ENCODE data around the gene HEXIM1.
A peak's percentile ranks its signal among the peaks of the same experiment; 100 is the strongest.

Gene HEXIM1

GRCh38 chr17:45155483-45155882 is 7.2 kb downstream of the HEXIM1 start:
- Histone ChIP-seq H3K27ac (ENCODE audit: low read depth, low read length) (no peak overlapping the region), H3K4me1 (ENCODE audit: insufficient read depth, low read length) (peaks cover 62% of the 10 kb centered on the region), H3K9ac (ENCODE audit: low read length) (peak overlapping the region; percentile 34), H3K4me3 (ENCODE audit: low read depth in 1 of 2, low read length in 2 of 2) (no peak overlapping the region), H3K36me3 (ENCODE audit: insufficient read depth, low read length) (no peaks in the 10 kb centered on the region), H3K27me3 (ENCODE audit: control insufficient read depth in 1 of 2, insufficient read depth in 2 of 2, low read length in 2 of 2) (no peaks in the 10 kb centered on the region), H3K9me3 (ENCODE audit: low read length) (no peaks in the 10 kb centered on the region)

GRCh38 chr17:45156242-45156641 is 8.0 kb downstream of the HEXIM1 start:
- Histone ChIP-seq H3K4me1 (ENCODE audit: insufficient read depth, low read length) (peaks cover 57% of the 10 kb centered on the region), H3K27ac (ENCODE audit: low read depth, low read length) (no peak overlapping the region)

GRCh38 chr17:45160447-45161287 is 12.4 kb downstream of the HEXIM1 start:
- Histone ChIP-seq H3K27me3 (ENCODE audit: control insufficient read depth in 1 of 2, insufficient read depth in 2 of 2, low read length in 2 of 2) (no peaks in the 10 kb centered on the region), H3K4me3 (ENCODE audit: low read depth in 1 of 2, low read length in 2 of 2) (peak overlapping the region; percentile 92), H3K36me3 (ENCODE audit: insufficient read depth, low read length) (no peaks in the 10 kb centered on the region), H3K4me1 (ENCODE audit: insufficient read depth, low read length) (peaks cover 40% of the 10 kb centered on the region), H3K9ac (ENCODE audit: low read length) (peak overlapping the region; percentile 96), H3K9me3 (ENCODE audit: low read length) (no peaks in the 10 kb centered on the region), H3K27ac (ENCODE audit: low read depth, low read length) (peak overlapping the region; percentile 99)

More at GRCh38 chr17:45156242-45156641, 8.0 kb downstream of the HEXIM1 start:
- H3K27me3 ChIP-seq (ENCODE audit: control insufficient read depth in 1 of 2, insufficient read depth in 2 of 2, low read length in 2 of 2) = no peaks in the 10 kb centered on the region
- no peaks in the 10 kb centered on the region for H3K36me3 ChIP-seq (ENCODE audit: insufficient read depth, low read length)
- no peaks in the 10 kb centered on the region for H3K9me3 ChIP-seq (ENCODE audit: low read length)
- H3K4me3 ChIP-seq (ENCODE audit: low read depth in 1 of 2, low read length in 2 of 2) = no peak overlapping the region
- no peak overlapping the region for H3K9ac ChIP-seq (ENCODE audit: low read length)

- Histone ChIP-seq H3K9ac (ENCODE audit: low read length) (peak within 1 kb of the TSS; percentile 96), H3K4me3 (ENCODE audit: low read depth in 1 of 2, low read length in 2 of 2) (peak within 1 kb of the TSS; percentile 92), H3K27me3 (ENCODE audit: control insufficient read depth in 1 of 2, insufficient read depth in 2 of 2, low read length in 2 of 2) (no peaks in the 10 kb centered on the region), H3K27ac (ENCODE audit: low read depth, low read length) (peak within 1 kb of the TSS; percentile 99), H3K36me3 (ENCODE audit: insufficient read depth, low read length) (no peaks in the 10 kb centered on the region), H3K9me3 (ENCODE audit: low read length) (no peaks in the 10 kb centered on the region), H3K4me1 (ENCODE audit: insufficient read depth, low read length) (peaks cover 34% of the 10 kb centered on the region)
These were observed 13.2 kb downstream of the HEXIM1 start, which contains the start of gene HEXIM2 for GRCh38 chr17:45161288-45162024. Gene HEXIM2, plus strand, starts transcription at chr17:45161875. Its CDS starts 919 bp downstream, at chr17:45162794.

GRCh38 chr17:45162025-45162687 is 13.9 kb downstream of the HEXIM1 start:
- Histone ChIP-seq H3K27ac (ENCODE audit: low read depth, low read length) (peak overlapping the region; percentile 13), H3K4me3 (ENCODE audit: low read depth in 1 of 2, low read length in 2 of 2) (peak overlapping the region in 1 of 2 donors; percentile 56), H3K27me3 (ENCODE audit: control insufficient read depth in 1 of 2, insufficient read depth in 2 of 2, low read length in 2 of 2) (no peaks in the 10 kb centered on the region), H3K9ac (ENCODE audit: low read length) (peak overlapping the region; percentile 3), H3K9me3 (ENCODE audit: low read length) (no peaks in the 10 kb centered on the region), H3K4me1 (ENCODE audit: insufficient read depth, low read length) (peaks cover 34% of the 10 kb centered on the region), H3K36me3 (ENCODE audit: insufficient read depth, low read length) (no peaks in the 10 kb centered on the region)

- Histone ChIP-seq H3K9me3 (ENCODE audit: low read length) (no peaks in the 10 kb centered on the region), H3K4me1 (ENCODE audit: insufficient read depth, low read length) (peaks cover 10% of the 10 kb centered on the region), H3K27me3 (ENCODE audit: control insufficient read depth in 1 of 2, insufficient read depth in 2 of 2, low read length in 2 of 2) (no peaks in the 10 kb centered on the region), H3K9ac (ENCODE audit: low read length) (no peak overlapping the region), H3K4me3 (ENCODE audit: low read depth in 1 of 2, low read length in 2 of 2) (no peak overlapping the region), H3K27ac (ENCODE audit: low read depth, low read length) (no peak overlapping the region), H3K36me3 (ENCODE audit: insufficient read depth, low read length) (peaks cover 4% of the 10 kb centered on the region)
These were observed 16.5 kb downstream of the HEXIM1 start for GRCh38 chr17:45164734-45165269.

GRCh38 chr17:45168991-45169752 is 20.9 kb downstream of the HEXIM1 start:
- H3K9ac ChIP-seq (ENCODE audit: low read length) = no peak overlapping the region
- H3K27ac ChIP-seq (ENCODE audit: low read depth, low read length) = no peak overlapping the region
- no peak overlapping the region for H3K4me3 ChIP-seq (ENCODE audit: low read depth in 1 of 2, low read length in 2 of 2)
- H3K27me3 ChIP-seq (ENCODE audit: control insufficient read depth in 1 of 2, insufficient read depth in 2 of 2, low read length in 2 of 2) = no peaks in the 10 kb centered on the region
- peaks cover 4% of the 10 kb centered on the region for H3K36me3 ChIP-seq (ENCODE audit: insufficient read depth, low read length)
- H3K9me3 ChIP-seq (ENCODE audit: low read length) = no peaks in the 10 kb centered on the region
- H3K4me1 ChIP-seq (ENCODE audit: insufficient read depth, low read length) = peaks cover 33% of the 10 kb centered on the region

- peaks cover 4% of the 10 kb centered on the region for H3K36me3 ChIP-seq (ENCODE audit: insufficient read depth, low read length)
- no peaks in the 10 kb centered on the region for H3K27me3 ChIP-seq (ENCODE audit: control insufficient read depth in 1 of 2, insufficient read depth in 2 of 2, low read length in 2 of 2)
- H3K4me1 ChIP-seq (ENCODE audit: insufficient read depth, low read length) = peaks cover 33% of the 10 kb centered on the region
- H3K27ac ChIP-seq (ENCODE audit: low read depth, low read length) = peak overlapping the region; percentile 93
- H3K9me3 ChIP-seq (ENCODE audit: low read length) = no peaks in the 10 kb centered on the region
- peak overlapping the region in 1 of 2 donors; percentile 3 for H3K4me3 ChIP-seq (ENCODE audit: low read depth in 1 of 2, low read length in 2 of 2)
- H3K9ac ChIP-seq (ENCODE audit: low read length) = peak overlapping the region; percentile 21
These were observed 22.1 kb downstream of the HEXIM1 start for GRCh38 chr17:45170280-45170930.

- H3K27ac ChIP-seq (ENCODE audit: low read depth, low read length) = peak overlapping the region; percentile 93
- H3K4me1 ChIP-seq (ENCODE audit: insufficient read depth, low read length) = peaks cover 36% of the 10 kb centered on the region
- H3K4me3 ChIP-seq (ENCODE audit: low read depth in 1 of 2, low read length in 2 of 2) = peak overlapping the region; percentile 3 to 50
- H3K9ac ChIP-seq (ENCODE audit: low read length) = peak overlapping the region; percentile 68
- no peaks in the 10 kb centered on the region for H3K27me3 ChIP-seq (ENCODE audit: control insufficient read depth in 1 of 2, insufficient read depth in 2 of 2, low read length in 2 of 2)
- H3K36me3 ChIP-seq (ENCODE audit: insufficient read depth, low read length) = peaks cover 4% of the 10 kb centered on the region
- H3K9me3 ChIP-seq (ENCODE audit: low read length) = no peaks in the 10 kb centered on the region
These were observed 22.7 kb downstream of the HEXIM1 start for GRCh38 chr17:45170931-45171337.

Measured in muscle layer of colon (tissue), 2 donors.